GM23338 (cell line): ENCODE data around the gene UNC13A.

ENCODE experiments used
- CTCF ChIP-seq, 2 experiments: fragments of 200-600 bp in 1 of 2; sonication (generic) in 1 of 2; conservative IDR thresholded peaks; 2 replicates each; pipeline versions ENCODE4 v1.5.1 to v1.6.1; 2016 to 2017; ENCODE audit warnings: antibody characterized with exemption in 2 of 2, low read depth in 2 of 2, mild to moderate bottlenecking in 2 of 2, moderate library complexity in 1 of 2
- REST ChIP-seq: IDR thresholded peaks from one replicate; pipeline ENCODE4 v1.6.1; 2018; ENCODE audit warnings: antibody characterized with exemption; ENCODE audit not compliant: unreplicated experiment
- ZNF331 ChIP-seq: fragments of 250-450 bp; sonication (Bioruptor Pico); IDR thresholded peaks from 2 replicates; pipeline ENCODE4 v1.5.0; 2020; ENCODE audit warnings: low read depth, mild to moderate bottlenecking, moderate library complexity

GRCh38 chr19:17722655-17723240 lies 34.6 kb upstream of the UNC13A start:
- no peak for TF ChIP-seq ZNF331 (CRISPR knock-in tag)
- TF ChIP-seq REST: no peak
- TF ChIP-seq CTCF (conservative IDR thresholded peaks at IDR 0.05; ENCODE audit: low read depth in 2 of 2): no peak
